Esophagus squamous epithelium (tissue), 5 donors: ENCODE data around the gene RNPEPL1. TPM values are rescaled to one million over a fixed set of nuclear protein-coding genes. Genes with fewer than 3 reads are reported as not detected.

Source experiments
- DNase-seq: peaks from one replicate; lab custom pipeline; 2025; lab: John Stamatoyannopoulos, UW
- H3K27ac ChIP-seq, 4 donors: fragments of 200-600 bp; sonication (generic); one replicate each; pipeline ENCODE4 v1.5.1; 2016 to 2019; ENCODE audit warnings: mild to moderate bottlenecking in 1 of 4
- H3K27me3 ChIP-seq, 4 donors: fragments of 200-600 bp; sonication (generic); 1 replicate in 3 of 4; 2 replicates in 1 of 4; pipeline versions ENCODE4 v1.5.1 to v1.6.0; 2017 to 2021; ENCODE audit warnings: antibody characterized with exemption in 1 of 4
- H3K36me3 ChIP-seq, 3 donors: fragments of 200-600 bp; sonication (generic); one replicate each; pipeline ENCODE4 v1.5.1; 2016 to 2019
- H3K4me1 ChIP-seq, 3 donors: fragments of 200-600 bp; sonication (generic); one replicate each; pipeline ENCODE4 v1.5.1; 2017 to 2019
- H3K4me3 ChIP-seq, 4 donors: fragments of 200-600 bp; sonication (generic); 1 replicate in 3 of 4; 2 replicates in 1 of 4; pipeline ENCODE4 v1.5.1; 2016 to 2019; ENCODE audit warnings: mild to moderate bottlenecking in 2 of 4, moderate library complexity in 1 of 4
- H3K9me3 ChIP-seq, 3 donors: fragments of 200-600 bp; sonication (generic); one replicate each; pipeline ENCODE4 v1.5.1; 2016 to 2019
- CTCF ChIP-seq, 6 experiments: fragments of 450-650 bp in 4 of 6; fragments of 200-600 bp in 2 of 6; sonication (generic) in 2 of 6; IDR thresholded peaks; one replicate each; pipeline ENCODE4 v1.5.1; 2016 to 2019; ENCODE audit warnings: antibody characterized with exemption in 6 of 6, mild to moderate bottlenecking in 4 of 6, moderate library complexity in 4 of 6
- POLR2A ChIP-seq, 4 donors: fragments of 450-650 bp; IDR thresholded peaks; one replicate each; pipeline ENCODE4 v1.6.1; 2017; ENCODE audit warnings: antibody characterized with exemption in 4 of 4, mild to moderate bottlenecking in 4 of 4, moderate library complexity in 3 of 4
- WGBS, 2 donors: methylation state at CpG; one replicate each; pipeline ENCODE4 v1.1.5; 2018; 5-methylcytosine and 5-hydroxymethylcytosine counted together
- intact Hi-C: fragments of 100-400 bp; cut with DNase I; formaldehyde crosslinking; loops from one replicate; pipeline ENCODE4 v1.15.0; 2022
- total RNA-seq, 4 donors: library from RNA; depleted of rRNA; stranded (reverse); fragments of >200 nt; gene quantifications; one replicate each; pipeline ENCODE4 v1.1.0, GENCODE V29; 2016
- donor health status: DM: yes; HTN: yes; CAD: no.

RNPEPL1 gene
- total RNA-seq, 4 donors from 2014 or later = 41.9 to 96.5 (median 48.1) TPM

GRCh38 chr2:240522406-240522805, 45.9 kb upstream of the RNPEPL1 start:
- intact Hi-C loops = no loop called here
- no peak for DNase-seq

DNA sequence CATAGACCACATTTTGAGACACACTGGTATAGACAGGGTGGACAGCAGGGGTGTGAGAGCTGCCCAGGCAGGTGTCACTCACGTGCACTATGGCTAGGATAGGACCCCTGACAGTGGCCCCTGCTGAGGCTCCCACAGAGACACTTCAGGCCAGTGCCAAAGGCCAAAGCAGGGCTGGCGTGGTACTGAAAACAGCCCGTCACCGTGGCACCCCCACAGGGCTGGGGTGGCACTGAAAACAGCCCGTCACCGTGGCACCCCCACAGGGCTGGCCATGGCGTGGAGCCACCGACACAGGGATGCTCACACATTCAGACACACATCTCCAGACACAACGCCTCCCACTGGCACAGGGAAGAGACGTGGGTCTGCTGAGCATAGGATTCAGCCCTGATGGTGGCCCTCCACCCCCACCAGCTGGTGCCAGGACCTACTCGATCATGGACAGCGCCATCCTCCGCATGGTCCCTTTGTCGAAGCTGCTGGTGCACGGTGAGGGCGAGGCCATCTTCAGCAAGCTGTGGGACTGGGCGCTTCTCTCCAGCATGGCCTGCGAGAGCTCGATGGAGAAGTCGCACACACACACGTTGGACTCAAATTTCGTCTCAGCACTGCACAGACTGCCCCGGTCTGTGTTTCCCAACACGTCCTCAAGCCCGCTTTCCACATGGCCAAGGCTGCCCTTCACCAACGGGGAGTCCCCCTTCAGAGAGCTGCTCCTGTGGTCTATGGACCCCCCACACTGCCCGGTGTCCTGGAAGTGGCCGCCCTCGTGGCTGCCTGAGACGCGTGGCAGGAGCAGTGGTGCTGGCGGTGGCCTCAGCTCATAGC, 44.6 kb upstream of the RNPEPL1 start:
- Histone ChIP-seq H3K27me3 (peaks cover 0 to 15% (median 0%) of the 10 kb centered on the region in 4 donors), H3K4me1 (peaks cover 0 to 16% (median 11%) of the 10 kb centered on the region in 3 donors), H3K27ac (no peak overlapping the region), H3K4me3 (no peak overlapping the region), H3K36me3 (peaks cover 0 to 58% (median 14%) of the 10 kb centered on the region in 3 donors), H3K9me3 (peaks cover 0 to 15% (median 5%) of the 10 kb centered on the region in 3 donors)
- TF ChIP-seq POLR2A (IDR thresholded peaks at IDR 0.05) (no peak), CTCF (IDR thresholded peaks at IDR 0.05) (no peak)
- no peak for DNase-seq
- intact Hi-C loops = no loop called here
- 97 to 99% methylated on average over 13 to 16 of the region's 32 CpGs for WGBS, 2 donors

More at GRCh38 chr2:240522406-240522805, 45.9 kb upstream of the RNPEPL1 start:
- peaks cover 0 to 51% (median 14%) of the 10 kb centered on the region in 3 donors for H3K36me3 ChIP-seq
- no peak overlapping the region for H3K4me3 ChIP-seq
- TF ChIP-seq CTCF (IDR thresholded peaks at IDR 0.05) = no peak
- no peak for TF ChIP-seq POLR2A (IDR thresholded peaks at IDR 0.05)
- H3K27me3 ChIP-seq = peaks cover 0 to 15% (median 0%) of the 10 kb centered on the region in 4 donors
- WGBS, 2 donors = 100% methylated on average over 3 to 6 of the region's 12 CpGs
- peaks cover 0 to 15% (median 5%) of the 10 kb centered on the region in 3 donors for H3K9me3 ChIP-seq
- peaks cover 0 to 16% (median 11%) of the 10 kb centered on the region in 3 donors for H3K4me1 ChIP-seq
- no peak overlapping the region for H3K27ac ChIP-seq

DNA sequence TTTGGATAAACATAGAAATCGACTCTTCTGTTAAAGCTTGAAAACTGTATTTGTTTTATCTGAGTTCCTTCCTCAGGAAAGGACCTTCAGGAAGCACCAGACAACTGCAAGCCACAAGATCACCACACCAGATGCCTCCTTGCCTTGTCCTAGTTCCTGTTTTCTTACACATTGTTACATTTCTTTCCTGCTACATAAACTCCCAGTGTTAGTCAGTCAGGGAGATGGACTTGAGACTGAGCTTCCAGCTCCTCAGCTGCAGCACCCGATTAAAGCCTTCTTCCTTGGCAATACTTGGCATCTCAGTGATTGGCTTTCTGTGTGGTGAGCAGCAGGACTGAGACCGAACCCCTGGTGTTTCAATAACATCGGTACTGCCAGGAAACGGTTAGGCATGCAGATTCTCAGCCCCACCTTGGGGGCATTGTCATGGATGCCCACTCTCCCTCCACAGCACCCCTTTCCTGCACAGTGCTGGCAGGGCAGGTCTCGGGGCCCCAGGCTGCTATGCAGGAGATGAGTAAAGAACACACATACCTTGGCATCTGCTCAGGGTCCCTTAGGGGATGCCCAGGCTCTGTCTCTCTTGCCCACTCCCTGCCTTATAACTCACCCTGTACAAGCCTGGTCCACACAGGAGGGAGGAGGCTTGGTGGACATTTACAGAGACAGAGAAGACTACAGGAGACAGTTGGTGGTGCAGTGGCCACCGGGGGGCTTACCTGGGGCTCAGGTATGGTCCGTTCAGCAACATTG, 43.1 kb upstream of the RNPEPL1 start:
- 82 to 90% methylated on average over 4 to 8 of the region's 8 CpGs for WGBS, 2 donors

DNA sequence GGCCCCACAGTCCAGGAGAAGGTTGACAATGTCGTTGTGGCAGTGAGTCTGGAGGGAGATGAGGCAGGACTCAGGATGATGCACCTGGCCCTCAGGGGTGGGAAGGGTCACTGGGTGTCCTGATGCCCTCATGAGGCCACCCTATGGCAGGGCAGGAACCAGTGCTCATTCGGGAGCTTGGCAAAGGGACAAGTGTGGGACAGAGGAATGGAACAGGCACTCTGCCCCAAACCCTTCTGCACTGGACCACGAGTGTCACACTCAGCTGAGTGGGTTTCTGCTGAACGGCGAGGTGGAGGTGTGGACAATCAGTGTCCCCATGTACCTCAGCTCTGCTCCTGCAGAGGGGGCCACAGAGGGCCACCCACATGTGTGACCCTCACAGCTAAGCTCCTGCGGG, 42.5 kb upstream of the RNPEPL1 start:
- no peak for DNase-seq

More for the DNA sequence above, 43.1 kb upstream of the RNPEPL1 start:
- no peak overlapping the region for H3K4me3 ChIP-seq
- no peak for DNase-seq
- no peak overlapping the region for H3K27ac ChIP-seq
- no peak for TF ChIP-seq CTCF (IDR thresholded peaks at IDR 0.05)
- TF ChIP-seq POLR2A (IDR thresholded peaks at IDR 0.05) = no peak
- peaks cover 0 to 5% (median 3%) of the 10 kb centered on the region in 3 donors for H3K4me1 ChIP-seq
- intact Hi-C loops = no loop called here
- peaks cover 0 to 9% (median 0%) of the 10 kb centered on the region in 4 donors for H3K27me3 ChIP-seq
- H3K36me3 ChIP-seq = peaks cover 0 to 73% (median 14%) of the 10 kb centered on the region in 3 donors
- peaks cover 0 to 15% (median 5%) of the 10 kb centered on the region in 3 donors for H3K9me3 ChIP-seq

More for the DNA sequence above, 42.5 kb upstream of the RNPEPL1 start:
- Histone ChIP-seq H3K36me3 (peaks cover 0 to 79% (median 14%) of the 10 kb centered on the region in 3 donors), H3K4me3 (no peak overlapping the region), H3K27ac (no peak overlapping the region), H3K4me1 (no peaks in the 10 kb centered on the region), H3K27me3 (peaks cover 0 to 3% (median 0%) of the 10 kb centered on the region in 4 donors), H3K9me3 (peaks cover 0 to 15% (median 5%) of the 10 kb centered on the region in 3 donors)
- intact Hi-C loops = no loop called here
- TF ChIP-seq POLR2A (IDR thresholded peaks at IDR 0.05) (no peak), CTCF (IDR thresholded peaks at IDR 0.05) (no peak)
- 98% methylated on average over 6 of the region's 6 CpGs; no CpG with 5 or more reads in 1 of the 2 donors for WGBS, 2 donors
